ACC112 (cell line): ENCODE results near the gene CADPS.

Experiments
- H2AFZ ChIP-seq: fragments of 200-600 bp; sonication (generic); one replicate; pipeline ENCODE4 v1.6.0; 2017; ENCODE audit warnings: antibody characterized with exemption, low read length; ENCODE audit not compliant: unreplicated experiment
- H3K27ac ChIP-seq: fragments of 200-600 bp; sonication (generic); 2 replicates; pipeline ENCODE4 v1.5.1; 2014; ENCODE audit warnings: low read depth, mild to moderate bottlenecking, antibody characterized with exemption, low read length, moderate library complexity
- H3K27me3 ChIP-seq: fragments of 200-600 bp; sonication (generic); 2 replicates; pipeline ENCODE4 v1.6.1; 2014; ENCODE audit warnings: mild to moderate bottlenecking, antibody characterized with exemption, low read length, moderate library complexity, mixed read lengths; ENCODE audit not compliant: insufficient read depth
- H3K36me3 ChIP-seq: fragments of 200-600 bp; sonication (generic); 2 replicates; pipeline ENCODE4 v1.6.1; 2016; ENCODE audit warnings: mild to moderate bottlenecking, antibody characterized with exemption, low read length, moderate library complexity, mixed read lengths; ENCODE audit not compliant: insufficient read depth
- H3K4me1 ChIP-seq: fragments of 200-600 bp; sonication (generic); one replicate; pipeline ENCODE4 v1.6.1; 2016; ENCODE audit warnings: low read length, mixed read lengths; ENCODE audit not compliant: insufficient read depth, unreplicated experiment, control insufficient read depth
- H3K4me3 ChIP-seq: fragments of 200-600 bp; sonication (generic); 2 replicates; pipeline ENCODE4 v1.5.1; 2014; ENCODE audit warnings: mild to moderate bottlenecking, low read depth, low read length
- H3K79me2 ChIP-seq: fragments of 200-600 bp; sonication (generic); one replicate; pipeline ENCODE4 v1.6.0; 2016; ENCODE audit warnings: low read length; ENCODE audit not compliant: control insufficient read depth, unreplicated experiment, insufficient read depth

The CADPS gene

GRCh38 chr3:62647711-62648110 is 227.5 kb downstream of the CADPS start:
- Histone ChIP-seq H3K36me3 (no peaks in the 10 kb centered on the region), H3K4me1 (no peaks in the 10 kb centered on the region)

GRCh38 chr3:62644493-62644892 is 230.7 kb downstream of the CADPS start:
- peaks cover 14% of the 10 kb centered on the region; the same call in 1 of the 2 replicates for H3K27me3 ChIP-seq
- H3K36me3 ChIP-seq, result no peaks in the 10 kb centered on the region
- no peak overlapping the region for H3K4me3 ChIP-seq
- H2AFZ ChIP-seq, result no peak overlapping the region
- H3K4me1 ChIP-seq, result no peaks in the 10 kb centered on the region
- no peaks in the 10 kb centered on the region for H3K79me2 ChIP-seq
- H3K27ac ChIP-seq, result no peak overlapping the region

More at GRCh38 chr3:62647711-62648110, 227.5 kb downstream of the CADPS start:
- H2AFZ ChIP-seq, result no peak overlapping the region
- H3K79me2 ChIP-seq, result no peaks in the 10 kb centered on the region
- peaks cover 21% of the 10 kb centered on the region; the same call in 1 of the 2 replicates for H3K27me3 ChIP-seq
- H3K27ac ChIP-seq, result no peak overlapping the region
- H3K4me3 ChIP-seq, result no peak overlapping the region

- Histone ChIP-seq H3K36me3 (no peaks in the 10 kb centered on the region), H3K27ac (no peak overlapping the region), H3K27me3 (peaks cover 69% of the 10 kb centered on the region), H2AFZ (no peak overlapping the region), H3K4me1 (no peaks in the 10 kb centered on the region), H3K79me2 (no peaks in the 10 kb centered on the region), H3K4me3 (no peak overlapping the region)
Observed at GRCh38 chr3:62638316-62638715, 236.9 kb downstream of the CADPS start.

GRCh38 chr3:62636235-62636826 is 238.9 kb downstream of the CADPS start:
- peaks cover 89% of the 10 kb centered on the region for H3K27me3 ChIP-seq
- H3K79me2 ChIP-seq, result no peaks in the 10 kb centered on the region
- no peak overlapping the region for H3K27ac ChIP-seq
- H3K4me1 ChIP-seq, result no peaks in the 10 kb centered on the region
- H3K36me3 ChIP-seq, result no peaks in the 10 kb centered on the region
- H3K4me3 ChIP-seq, result no peak overlapping the region
- H2AFZ ChIP-seq, result no peak overlapping the region

GRCh38 chr3:62632510-62633294 is 242.5 kb downstream of the CADPS start:
- Histone ChIP-seq H3K4me3 (no peak overlapping the region), H3K79me2 (no peaks in the 10 kb centered on the region), H2AFZ (no peak overlapping the region), H3K4me1 (no peaks in the 10 kb centered on the region), H3K27me3 (peaks cover 85% of the 10 kb centered on the region), H3K27ac (no peak overlapping the region), H3K36me3 (no peaks in the 10 kb centered on the region)

DNA sequence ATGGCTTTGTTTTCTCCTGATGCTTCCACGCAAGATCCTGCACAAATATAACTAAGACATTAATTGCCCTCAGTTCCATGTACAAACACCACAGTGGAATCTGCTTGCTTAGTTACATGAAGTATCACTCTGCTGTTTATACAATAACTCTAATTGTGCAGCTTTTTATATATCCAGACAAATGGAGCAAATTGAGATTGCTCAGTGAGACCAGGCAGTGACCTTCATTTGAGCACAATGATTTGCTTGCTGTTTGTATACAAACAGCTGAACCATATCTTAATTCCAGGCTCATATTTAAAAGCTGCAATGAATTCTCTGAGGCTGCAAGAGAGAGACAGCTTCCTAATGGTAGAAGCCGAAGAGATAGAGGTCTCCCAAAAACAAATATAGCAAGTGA is 243.7 kb downstream of the CADPS start:
- H3K27me3 ChIP-seq, result peaks cover 72% of the 10 kb centered on the region

GRCh38 chr3:62630664-62631063 is 244.6 kb downstream of the CADPS start:
- peaks cover 64% of the 10 kb centered on the region for H3K27me3 ChIP-seq
- H3K36me3 ChIP-seq, result no peaks in the 10 kb centered on the region
- no peak overlapping the region for H3K4me3 ChIP-seq
- no peaks in the 10 kb centered on the region for H3K79me2 ChIP-seq
- H3K4me1 ChIP-seq, result no peaks in the 10 kb centered on the region
- no peak overlapping the region for H3K27ac ChIP-seq
- H2AFZ ChIP-seq, result no peak overlapping the region

More for the DNA sequence above, 243.7 kb downstream of the CADPS start:
- Histone ChIP-seq H2AFZ (no peak overlapping the region), H3K36me3 (no peaks in the 10 kb centered on the region), H3K79me2 (no peaks in the 10 kb centered on the region), H3K27ac (no peak overlapping the region), H3K4me3 (no peak overlapping the region), H3K4me1 (no peaks in the 10 kb centered on the region)

DNA sequence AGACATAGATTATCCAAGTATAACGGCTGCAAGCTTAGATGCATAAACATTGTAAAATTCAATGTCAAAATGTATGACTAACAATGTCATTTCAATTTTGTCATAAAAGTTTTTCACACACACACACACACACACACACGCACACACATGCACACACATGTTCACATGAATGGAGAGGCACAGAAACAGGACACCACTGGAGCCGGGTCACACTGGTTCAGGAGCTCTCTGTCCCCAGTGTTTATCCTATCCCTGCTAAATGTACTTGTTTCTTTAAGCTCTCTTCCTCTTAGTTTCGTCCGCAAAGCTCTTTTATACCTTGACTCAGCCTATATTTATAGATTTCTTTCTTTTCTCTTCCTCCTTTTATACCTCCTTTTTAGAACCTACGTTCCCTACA is 249.9 kb downstream of the CADPS start:
- no peaks in the 10 kb centered on the region for H3K4me1 ChIP-seq
- H2AFZ ChIP-seq, result no peak overlapping the region
- no peak overlapping the region for H3K27ac ChIP-seq
- H3K27me3 ChIP-seq, result peaks cover 12% of the 10 kb centered on the region
- H3K36me3 ChIP-seq, result no peaks in the 10 kb centered on the region
- H3K79me2 ChIP-seq, result no peaks in the 10 kb centered on the region
- H3K4me3 ChIP-seq, result no peak overlapping the region

- H3K36me3 ChIP-seq, result no peaks in the 10 kb centered on the region
- H3K79me2 ChIP-seq, result no peaks in the 10 kb centered on the region
- no peaks in the 10 kb centered on the region for H3K4me1 ChIP-seq
- no peak overlapping the region for H3K27ac ChIP-seq
- H2AFZ ChIP-seq, result no peak overlapping the region
- H3K4me3 ChIP-seq, result no peak overlapping the region
- peaks cover 1% of the 10 kb centered on the region for H3K27me3 ChIP-seq
Observed at GRCh38 chr3:62624185-62624584, 251.0 kb downstream of the CADPS start.

GRCh38 chr3:62622553-62623174 is 252.6 kb downstream of the CADPS start:
- Histone ChIP-seq H3K4me1 (no peaks in the 10 kb centered on the region), H3K27me3 (no peaks in the 10 kb centered on the region), H3K79me2 (no peaks in the 10 kb centered on the region), H3K36me3 (no peaks in the 10 kb centered on the region), H3K27ac (no peak overlapping the region), H2AFZ (no peak overlapping the region), H3K4me3 (no peak overlapping the region)
